Mesenchymal stem cell (in vitro differentiated cells and primary cell): ENCODE measurements around the gene IQCF2. TPM values are rescaled to one million over a fixed set of nuclear protein-coding genes. Genes with fewer than 3 reads are reported as not detected.

Experiments used
- DNase-seq: peaks from one replicate; pipeline ENCODE4 v3.0.0-alpha.2; 2013
- H2AFZ ChIP-seq: one replicate; pipeline ENCODE4 v1.6.1; 2013; ENCODE audit warnings: low read depth, mild to moderate bottlenecking, control low read depth, inconsistent platforms, low read length, moderate library complexity
- H2AK5ac ChIP-seq: 2 replicates; pipeline ENCODE4 v1.6.1; 2013; ENCODE audit warnings: low read length, moderate library complexity, mild to moderate bottlenecking, inconsistent platforms; ENCODE audit not compliant: severe bottlenecking
- H2BK120ac ChIP-seq: one replicate; pipeline ENCODE4 v1.6.1; 2013; ENCODE audit warnings: low read depth, mild to moderate bottlenecking, inconsistent platforms, low read length, moderate library complexity
- H2BK12ac ChIP-seq, 2 experiments: one replicate each; pipeline ENCODE4 v1.6.1; 2013; ENCODE audit warnings: inconsistent platforms in 2 of 2, low read length in 2 of 2, mild to moderate bottlenecking in 2 of 2, moderate library complexity in 2 of 2, control low read depth in 1 of 2
- H2BK15ac ChIP-seq: one replicate; pipeline ENCODE4 v1.6.1; 2013; ENCODE audit warnings: mild to moderate bottlenecking, low read depth, inconsistent platforms; ENCODE audit not compliant: poor library complexity, severe bottlenecking
- H2BK5ac ChIP-seq: 2 replicates; pipeline ENCODE4 v1.6.1; 2013; ENCODE audit warnings: low read depth, mild to moderate bottlenecking, low read length, control low read depth, inconsistent platforms; ENCODE audit not compliant: poor library complexity, severe bottlenecking
- H3K14ac ChIP-seq, 2 experiments: one replicate each; pipeline ENCODE4 v1.6.1; 2013; ENCODE audit warnings: inconsistent platforms in 2 of 2, low read length in 2 of 2, control low read depth in 1 of 2, mild to moderate bottlenecking in 1 of 2, moderate library complexity in 1 of 2
- H3K18ac ChIP-seq, 2 experiments: one replicate each; pipeline ENCODE4 v1.6.1; 2013; ENCODE audit warnings: inconsistent platforms in 2 of 2, low read length in 2 of 2, control low read depth in 1 of 2, low read depth in 1 of 2, mild to moderate bottlenecking in 1 of 2
- H3K23ac ChIP-seq, 2 experiments: one replicate each; pipeline ENCODE4 v1.6.1; 2013; ENCODE audit warnings: inconsistent platforms in 2 of 2, low read length in 2 of 2, mild to moderate bottlenecking in 2 of 2, moderate library complexity in 2 of 2, control low read depth in 1 of 2
- H3K27ac ChIP-seq: 2 replicates; pipeline ENCODE4 v1.5.1; 2013; ENCODE audit warnings: mild to moderate bottlenecking, moderate library complexity, low read length, control low read depth, inconsistent platforms; ENCODE audit not compliant: poor library complexity, severe bottlenecking
- H3K27me3 ChIP-seq, 2 experiments: 2 replicates each; pipeline versions ENCODE4 v1.6.1 to v1.7.0; 2013; ENCODE audit warnings: low read length in 2 of 2, mild to moderate bottlenecking in 2 of 2, moderate library complexity in 2 of 2, control low read depth in 1 of 2, inconsistent platforms in 1 of 2; ENCODE audit not compliant: control insufficient read depth in 1 of 2, insufficient read depth in 1 of 2
- H3K36me3 ChIP-seq, 2 experiments: 2 replicates each; pipeline versions ENCODE4 v1.6.1 to v1.7.0; 2013; ENCODE audit warnings: low read length in 2 of 2, control low read depth in 1 of 2, inconsistent platforms in 1 of 2, low read depth in 1 of 2, mild to moderate bottlenecking in 1 of 2; ENCODE audit not compliant: insufficient read depth in 2 of 2, control insufficient read depth in 1 of 2
- H3K4ac ChIP-seq, 2 experiments: one replicate each; pipeline ENCODE4 v1.6.1; 2013; ENCODE audit warnings: inconsistent platforms in 2 of 2, low read length in 2 of 2, mild to moderate bottlenecking in 2 of 2, moderate library complexity in 2 of 2, control low read depth in 1 of 2, low read depth in 1 of 2
- H3K4me1 ChIP-seq: 2 replicates; pipeline ENCODE4 v1.6.1; 2013; ENCODE audit warnings: low read depth, low read length, control low read depth; ENCODE audit not compliant: control insufficient read depth, insufficient read depth
- H3K4me2 ChIP-seq: 2 replicates; pipeline ENCODE4 v1.6.1; 2013; ENCODE audit warnings: low read length, mild to moderate bottlenecking, inconsistent platforms; ENCODE audit not compliant: poor library complexity, severe bottlenecking
- H3K4me3 ChIP-seq, 2 experiments: 2 replicates each; pipeline versions ENCODE4 v1.5.1 to v1.7.0; 2013; ENCODE audit warnings: low read length in 2 of 2, mild to moderate bottlenecking in 2 of 2, control low read depth in 1 of 2, low read depth in 1 of 2; ENCODE audit not compliant: insufficient read depth in 1 of 2
- H3K79me1 ChIP-seq: replicated peaks from 2 replicates; pipeline ENCODE4 v1.6.1; 2013; ENCODE audit warnings: mild to moderate bottlenecking, control low read depth, low read length, inconsistent platforms; ENCODE audit not compliant: poor library complexity, severe bottlenecking
- H3K9ac ChIP-seq: 2 replicates; pipeline ENCODE4 v1.7.0; 2013; ENCODE audit warnings: mild to moderate bottlenecking, low read length, moderate library complexity
- H3K9me3 ChIP-seq: 2 replicates; pipeline ENCODE4 v1.7.0; 2013; ENCODE audit warnings: mild to moderate bottlenecking, low read length; ENCODE audit not compliant: control insufficient read depth
- H4K8ac ChIP-seq: one replicate; pipeline ENCODE4 v1.6.1; 2013; ENCODE audit warnings: inconsistent platforms, mild to moderate bottlenecking, low read length, moderate library complexity
- H4K91ac ChIP-seq: one replicate; pipeline ENCODE4 v1.6.1; 2013; ENCODE audit warnings: mild to moderate bottlenecking, low read length, inconsistent platforms
- WGBS: methylation state at CpG from one replicate; pipeline ENCODE4 v1.1.7; 2013; ENCODE audit warnings: mixed read lengths; 5-methylcytosine and 5-hydroxymethylcytosine counted together
- polyA plus RNA-seq, 2 experiments: library from polyadenylated mRNA; stranded (reverse); fragments of 200-250 nt; gene quantifications; one replicate each; pipeline ENCODE4 v1.2.3, GENCODE V29; 2013

The IQCF2 gene
- not detected for polyA plus RNA-seq (2013, experiment 1 of 2)
- polyA plus RNA-seq (2013, experiment 2 of 2) = not detected

- no peaks in the 10 kb centered on the region for H3K36me3 ChIP-seq
- no peak within 1 kb of the TSS for H2BK15ac ChIP-seq
- 81% methylated on average over 7 of the region's 7 CpGs for WGBS
- no peak within 1 kb of the TSS for H2AK5ac ChIP-seq
- H2BK12ac ChIP-seq = no peak within 1 kb of the TSS
- H3K23ac ChIP-seq = no peak within 1 kb of the TSS
- H2BK120ac ChIP-seq = no peak within 1 kb of the TSS
- H4K8ac ChIP-seq = no peak within 1 kb of the TSS
- H3K4me2 ChIP-seq = no peak within 1 kb of the TSS
- H3K4me3 ChIP-seq = no peak within 1 kb of the TSS
- H3K18ac ChIP-seq = no peak within 1 kb of the TSS
- no peak within 1 kb of the TSS for H2BK5ac ChIP-seq
- no peak within 1 kb of the TSS for H3K4ac ChIP-seq
- peaks cover 3 to 4% of the 10 kb centered on the region in 2 experiments for H3K27me3 ChIP-seq
- H3K9ac ChIP-seq = no peak within 1 kb of the TSS
- H2AFZ ChIP-seq = no peak within 1 kb of the TSS
- H3K79me1 ChIP-seq = no peaks in the 10 kb centered on the region
- DNase-seq = no peak
- H3K27ac ChIP-seq = no peak within 1 kb of the TSS
- H4K91ac ChIP-seq = no peak within 1 kb of the TSS
- no peaks in the 10 kb centered on the region for H3K9me3 ChIP-seq
- H3K14ac ChIP-seq = no peak within 1 kb of the TSS
- H3K4me1 ChIP-seq = no peaks in the 10 kb centered on the region
Measured at GRCh38 chr3:51860703-51861665, at the start of gene IQCF2. Gene IQCF2, plus strand, starts transcription at chr3:51861615. Its CDS starts 52 bp downstream, at chr3:51861667.

- H3K4me2 ChIP-seq = no peak overlapping the region
- H3K27ac ChIP-seq = no peak overlapping the region
- no peak overlapping the region for H3K4me3 ChIP-seq
- no peaks in the 10 kb centered on the region for H3K4me1 ChIP-seq
- no peak overlapping the region for H3K4ac ChIP-seq
- H2BK120ac ChIP-seq = no peak overlapping the region
- no peak for DNase-seq
- no peak overlapping the region for H4K91ac ChIP-seq
- H2BK5ac ChIP-seq = no peak overlapping the region
- no peak overlapping the region for H3K18ac ChIP-seq
- no peak overlapping the region for H3K23ac ChIP-seq
- no peaks in the 10 kb centered on the region for H3K79me1 ChIP-seq
- H3K9me3 ChIP-seq = no peaks in the 10 kb centered on the region
- H2BK15ac ChIP-seq = no peak overlapping the region
- H3K27me3 ChIP-seq = peaks cover 6 to 12% of the 10 kb centered on the region in 2 experiments
- no peak overlapping the region for H4K8ac ChIP-seq
- 84% methylated on average over 6 of the region's 6 CpGs for WGBS
- H3K36me3 ChIP-seq = no peaks in the 10 kb centered on the region
- no peak overlapping the region for H3K9ac ChIP-seq
- H3K14ac ChIP-seq = no peak overlapping the region
- H2BK12ac ChIP-seq = no peak overlapping the region
- no peak overlapping the region for H2AFZ ChIP-seq
- H2AK5ac ChIP-seq = no peak overlapping the region
Measured at GRCh38 chr3:51813539-51813938, 47.9 kb upstream of the IQCF2 start.

DNA sequence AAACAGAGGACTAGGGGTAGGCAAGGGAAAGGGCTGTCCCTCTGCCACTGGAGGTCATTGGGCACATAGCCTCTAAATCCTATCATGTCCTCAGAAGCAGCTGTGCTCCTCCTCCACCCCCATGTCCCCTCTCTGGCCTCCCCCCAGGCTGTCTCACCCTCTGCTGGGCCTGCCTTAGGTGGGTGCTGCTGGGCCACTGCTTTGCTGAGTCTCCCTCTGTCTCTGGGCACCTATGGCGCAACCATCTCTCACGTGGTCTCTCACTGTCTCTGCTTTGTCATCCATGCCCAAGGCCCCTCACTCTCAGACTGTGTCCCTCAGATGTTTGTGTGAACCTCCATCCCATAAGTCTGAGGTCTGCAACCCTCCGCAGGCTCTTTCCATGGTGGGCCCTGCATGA lies 47.4 kb upstream of the IQCF2 start:
- no peak overlapping the region for H3K23ac ChIP-seq
- no peak overlapping the region for H3K18ac ChIP-seq
- H3K14ac ChIP-seq = no peak overlapping the region
- no peak overlapping the region for H2BK12ac ChIP-seq
- no peak overlapping the region for H3K4me3 ChIP-seq
- no peak overlapping the region for H2BK15ac ChIP-seq
- peaks cover 6 to 12% of the 10 kb centered on the region in 2 experiments for H3K27me3 ChIP-seq
- no peak overlapping the region for H4K8ac ChIP-seq
- no peak overlapping the region for H3K4ac ChIP-seq
- H2AFZ ChIP-seq = no peak overlapping the region
- no peak overlapping the region for H2BK120ac ChIP-seq
- no peaks in the 10 kb centered on the region for H3K9me3 ChIP-seq
- H3K36me3 ChIP-seq = no peaks in the 10 kb centered on the region
- H3K4me2 ChIP-seq = no peak overlapping the region
- WGBS = 78% methylated on average over 3 of the region's 3 CpGs
- H3K4me1 ChIP-seq = no peaks in the 10 kb centered on the region
- no peak overlapping the region for H2AK5ac ChIP-seq
- no peak overlapping the region for H3K9ac ChIP-seq
- no peak for DNase-seq
- H3K27ac ChIP-seq = no peak overlapping the region
- no peak overlapping the region for H4K91ac ChIP-seq
- no peaks in the 10 kb centered on the region for H3K79me1 ChIP-seq
- H2BK5ac ChIP-seq = no peak overlapping the region

DNA sequence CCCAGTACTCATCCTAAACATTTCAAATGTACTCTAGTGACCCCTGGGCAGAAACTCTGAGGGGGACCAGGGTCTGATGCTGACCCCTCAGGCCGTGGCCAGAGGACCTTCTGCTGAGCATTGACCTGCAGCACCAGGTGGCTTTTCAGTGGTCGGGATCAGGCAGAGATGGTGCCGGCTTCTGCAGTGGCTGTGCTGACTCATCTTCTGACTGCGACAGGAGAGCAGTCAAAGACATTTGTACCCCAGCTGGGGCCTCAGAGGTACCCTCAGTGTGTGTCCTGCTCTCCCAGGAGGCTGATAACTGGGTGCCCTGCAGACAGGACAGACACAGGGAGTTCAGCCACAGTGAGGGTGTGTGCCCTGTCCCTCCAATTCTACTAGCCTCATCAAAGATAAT lies 45.8 kb upstream of the IQCF2 start:
- H2AK5ac ChIP-seq = no peak overlapping the region
- no peak overlapping the region for H3K27ac ChIP-seq
- peaks cover 6 to 12% of the 10 kb centered on the region in 2 experiments for H3K27me3 ChIP-seq
- H3K9ac ChIP-seq = no peak overlapping the region
- no peak overlapping the region for H2BK5ac ChIP-seq
- no peaks in the 10 kb centered on the region for H3K36me3 ChIP-seq
- H3K79me1 ChIP-seq = no peaks in the 10 kb centered on the region
- H2BK12ac ChIP-seq = no peak overlapping the region
- H3K23ac ChIP-seq = no peak overlapping the region
- H4K91ac ChIP-seq = no peak overlapping the region
- H3K4me3 ChIP-seq = no peak overlapping the region
- H4K8ac ChIP-seq = no peak overlapping the region
- H3K4me2 ChIP-seq = no peak overlapping the region
- H2BK120ac ChIP-seq = no peak overlapping the region
- H2AFZ ChIP-seq = no peak overlapping the region
- H3K18ac ChIP-seq = no peak overlapping the region
- no peak for DNase-seq
- no peaks in the 10 kb centered on the region for H3K4me1 ChIP-seq
- no peaks in the 10 kb centered on the region for H3K9me3 ChIP-seq
- H2BK15ac ChIP-seq = no peak overlapping the region
- H3K14ac ChIP-seq = no peak overlapping the region
- H3K4ac ChIP-seq = no peak overlapping the region
- 48% methylated on average over 4 of the region's 4 CpGs for WGBS
